Subcutaneous adipose tissue (tissue), 4 donors: Measurements from ENCODE around the gene TOP1. TPM values are rescaled to one million over a fixed set of nuclear protein-coding genes. Genes with fewer than 3 reads are reported as not detected.

Experiments used
- total RNA-seq, 4 donors: library from RNA; depleted of rRNA; stranded (reverse); fragments of >200 nt; gene quantifications; one replicate each; pipeline ENCODE4 v1.1.0, GENCODE V29; 2016
- TF ChIP-seq, protein P1 (sequence below): fragments of 450-650 bp; IDR thresholded peaks from one replicate; pipeline ENCODE4 v1.5.1; 2016; ENCODE audit warnings: low read depth, mild to moderate bottlenecking, control low read depth, antibody characterized with exemption, moderate library complexity

TOP1 gene
- total RNA-seq, 4 donors from 2014 or later, result 24.6 to 59.2 (median 31.7) TPM

DNA sequence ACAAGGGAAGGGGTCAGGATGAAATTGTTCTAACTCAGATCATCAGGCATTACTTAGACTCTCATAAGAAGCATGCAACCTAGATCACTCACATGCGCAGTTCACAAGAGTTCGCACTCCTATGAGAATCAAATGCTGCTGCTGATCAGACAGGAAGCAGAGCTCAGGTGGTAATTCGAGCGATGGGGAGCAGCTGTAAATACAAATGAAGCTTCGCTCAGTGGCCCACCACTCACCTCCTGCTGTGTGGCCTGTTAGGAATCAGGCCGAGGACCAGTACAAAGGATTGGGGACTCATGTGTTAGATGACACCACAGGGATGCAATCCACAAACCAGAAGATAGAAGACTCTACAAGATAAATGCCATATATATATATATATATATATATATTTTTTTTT, 31.5 kb upstream of the TOP1 start:
- TF ChIP-seq, protein P1, sequence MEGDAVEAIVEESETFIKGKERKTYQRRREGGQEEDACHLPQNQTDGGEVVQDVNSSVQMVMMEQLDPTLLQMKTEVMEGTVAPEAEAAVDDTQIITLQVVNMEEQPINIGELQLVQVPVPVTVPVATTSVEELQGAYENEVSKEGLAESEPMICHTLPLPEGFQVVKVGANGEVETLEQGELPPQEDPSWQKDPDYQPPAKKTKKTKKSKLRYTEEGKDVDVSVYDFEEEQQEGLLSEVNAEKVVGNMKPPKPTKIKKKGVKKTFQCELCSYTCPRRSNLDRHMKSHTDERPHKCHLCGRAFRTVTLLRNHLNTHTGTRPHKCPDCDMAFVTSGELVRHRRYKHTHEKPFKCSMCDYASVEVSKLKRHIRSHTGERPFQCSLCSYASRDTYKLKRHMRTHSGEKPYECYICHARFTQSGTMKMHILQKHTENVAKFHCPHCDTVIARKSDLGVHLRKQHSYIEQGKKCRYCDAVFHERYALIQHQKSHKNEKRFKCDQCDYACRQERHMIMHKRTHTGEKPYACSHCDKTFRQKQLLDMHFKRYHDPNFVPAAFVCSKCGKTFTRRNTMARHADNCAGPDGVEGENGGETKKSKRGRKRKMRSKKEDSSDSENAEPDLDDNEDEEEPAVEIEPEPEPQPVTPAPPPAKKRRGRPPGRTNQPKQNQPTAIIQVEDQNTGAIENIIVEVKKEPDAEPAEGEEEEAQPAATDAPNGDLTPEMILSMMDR, result no peak

DNA sequence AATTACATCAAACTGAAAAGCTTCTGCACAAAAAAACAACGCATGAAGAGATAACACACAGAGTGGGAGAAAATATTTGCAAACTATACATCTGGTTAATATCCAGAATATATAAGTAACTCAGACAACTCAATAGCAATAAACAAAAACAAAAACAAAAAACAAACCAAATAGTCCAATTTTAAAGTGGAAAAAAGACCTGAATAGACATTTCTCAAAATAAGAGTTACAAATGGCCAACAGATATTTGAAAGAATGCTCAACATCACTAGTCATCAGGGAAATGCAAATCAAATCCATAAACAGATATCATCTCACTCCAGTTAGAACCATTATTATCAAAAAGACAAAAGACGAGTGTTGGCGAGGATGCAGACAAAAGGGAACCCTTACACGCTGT, 28.8 kb upstream of the TOP1 start:
- TF ChIP-seq, protein P1, result no peak

DNA sequence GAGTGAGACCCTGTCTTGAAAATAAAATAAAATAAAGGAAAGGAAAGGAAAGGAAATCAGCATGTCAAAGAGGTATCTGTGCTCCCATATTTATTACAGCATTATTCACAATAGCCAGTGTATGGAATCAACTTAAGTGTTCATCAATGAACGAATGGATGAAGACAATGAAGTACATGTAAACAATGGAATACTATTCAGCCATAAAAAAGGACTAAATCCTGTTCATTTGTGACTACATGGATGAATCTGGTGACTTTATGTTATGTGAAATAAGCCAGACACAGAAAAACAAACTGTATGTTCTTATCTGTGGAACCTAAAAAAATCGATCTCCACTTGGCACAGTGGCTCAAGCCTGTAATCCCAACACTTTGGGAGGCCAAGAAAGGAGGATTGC, 28.0 kb upstream of the TOP1 start:
- TF ChIP-seq, protein P1, result no peak

DNA sequence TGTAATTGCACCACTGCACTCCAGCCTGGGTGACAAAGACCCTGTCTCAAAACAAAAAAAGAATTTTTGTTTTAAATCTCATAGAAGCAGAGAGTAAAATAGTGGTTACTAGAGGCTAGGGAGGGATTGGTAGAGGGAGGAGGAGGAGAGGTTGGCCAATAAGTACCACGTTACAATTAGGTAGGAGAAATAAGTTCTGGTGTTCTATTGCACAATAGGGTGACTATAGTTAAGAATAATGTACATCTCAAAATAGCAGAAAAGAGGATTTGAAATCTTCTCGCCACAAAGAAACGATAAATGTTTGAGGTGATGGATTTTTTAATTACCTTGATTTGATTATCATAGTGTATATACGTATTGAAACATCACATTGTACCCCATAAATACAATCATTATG, 27.1 kb upstream of the TOP1 start:
- TF ChIP-seq, protein P1, result no peak

DNA sequence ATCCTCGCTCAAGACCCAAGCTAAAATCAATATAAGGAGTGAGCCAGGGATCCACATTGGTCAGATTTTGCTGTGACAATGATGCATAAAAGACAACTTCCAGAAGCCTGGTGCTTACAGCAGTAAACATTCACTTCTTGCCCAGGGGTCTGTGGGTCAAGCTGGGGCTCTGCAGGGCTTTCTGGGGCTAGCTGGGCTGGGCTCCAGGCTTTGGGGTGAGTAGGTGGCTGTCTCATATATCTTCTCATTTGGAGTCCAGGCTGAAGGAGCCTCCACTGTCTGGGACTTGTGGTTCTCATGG, 25.8 kb upstream of the TOP1 start:
- TF ChIP-seq, protein P1, result no peak

DNA sequence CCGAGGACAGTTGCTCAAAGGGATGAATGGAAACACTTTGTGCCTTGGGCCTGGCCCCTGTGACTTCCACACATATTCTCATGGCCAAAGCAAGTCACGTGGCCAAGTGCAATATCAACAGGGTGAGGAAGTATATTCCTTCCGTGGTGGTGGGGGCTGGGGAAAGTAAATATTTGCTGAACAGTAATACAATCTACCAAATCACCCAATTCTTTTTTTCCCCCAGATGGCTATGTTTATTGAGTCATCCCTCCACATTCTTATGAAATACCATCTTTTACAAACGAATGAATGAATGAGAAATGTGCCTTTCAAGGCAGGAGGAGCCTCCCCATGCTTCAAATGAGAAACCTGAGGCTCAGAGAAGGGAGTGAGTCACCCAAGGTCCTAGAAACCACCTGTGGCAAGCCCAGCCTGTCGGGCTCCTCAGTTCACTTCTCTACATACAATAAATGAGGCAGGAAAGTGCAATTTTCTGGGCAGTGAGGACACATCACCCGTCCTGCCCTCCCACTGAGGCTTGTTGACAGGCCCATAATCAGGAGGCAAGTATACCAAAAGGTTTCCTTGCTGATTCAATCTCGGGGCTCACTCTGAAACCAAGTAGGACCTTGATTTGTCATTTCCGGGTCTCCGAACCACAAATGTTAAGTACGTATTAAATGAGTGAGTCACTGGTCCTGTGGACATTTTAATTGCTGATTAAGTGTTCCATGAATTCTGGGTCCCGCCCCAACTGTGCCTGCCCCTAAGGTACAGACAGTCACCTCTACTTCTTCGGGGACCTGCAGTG, 25.3 kb upstream of the TOP1 start:
- TF ChIP-seq, protein P1, result no peak

DNA sequence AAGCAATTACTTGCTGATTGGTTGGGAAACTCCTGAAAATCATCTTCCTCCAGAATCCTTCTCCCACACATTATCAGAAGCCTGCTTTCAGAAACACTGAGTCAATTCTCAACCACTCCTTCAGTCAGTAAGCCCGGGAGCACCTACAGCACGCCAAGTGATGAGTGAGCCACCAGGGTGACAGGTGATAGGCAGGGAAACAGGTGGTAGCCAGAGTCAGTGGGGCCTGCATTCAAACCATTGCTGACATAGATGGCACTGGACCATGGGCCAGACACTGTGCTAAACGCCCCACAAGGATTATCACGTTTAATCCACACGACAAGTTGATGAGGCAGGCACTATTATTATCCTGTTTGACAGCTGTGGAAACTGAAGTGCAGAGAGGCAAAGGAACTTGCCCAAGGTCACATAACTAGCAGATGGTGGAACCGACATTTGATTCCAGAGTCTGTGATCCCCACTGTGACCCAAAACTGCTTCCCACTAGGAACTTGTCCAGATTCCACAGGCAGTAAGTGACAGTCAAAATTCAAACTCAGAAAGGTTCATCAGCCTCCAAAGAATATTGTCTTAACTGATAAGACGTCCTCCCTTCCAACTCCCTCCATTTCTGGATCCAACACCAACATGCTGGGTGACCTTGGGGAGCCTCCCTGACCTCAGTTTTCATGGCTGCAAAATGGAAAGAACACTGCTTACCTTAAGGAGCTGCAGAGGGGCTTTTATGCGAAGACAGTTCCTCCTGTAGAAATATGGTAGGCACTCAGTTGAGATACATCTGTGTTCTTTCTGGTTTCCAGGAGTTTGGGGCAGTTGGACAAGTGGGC, 23.9 kb upstream of the TOP1 start:
- TF ChIP-seq, protein P1, result no peak
